HCT116 (cell line): ENCODE data around the gene SYTL4.

Experiments
- CTCF ChIP-seq, 3 experiments: fragments of 200-600 bp in 1 of 3; sonication (generic) in 1 of 3; IDR thresholded peaks in 2 of 3; conservative IDR thresholded peaks in 1 of 3; 2 replicates each; pipeline ENCODE4 v1.5.1; 2012 to 2017; ENCODE audit warnings: low read depth in 2 of 3, low read length in 2 of 3, antibody characterized with exemption in 1 of 3, borderline replicate concordance in 1 of 3, control low read depth in 1 of 3, mild to moderate bottlenecking in 1 of 3, mixed read lengths in 1 of 3, mixed run types in 1 of 3, moderate library complexity in 1 of 3; ENCODE audit not compliant: insufficient read depth in 1 of 3
- ELF1 ChIP-seq: IDR thresholded peaks from 2 replicates; pipeline ENCODE4 v1.6.1; 2012; ENCODE audit warnings: low read depth, borderline replicate concordance
- EZH2 ChIP-seq: fragments of 200-600 bp; sonication (generic); IDR thresholded peaks from 2 replicates; pipeline ENCODE4 v1.6.1; 2017; ENCODE audit warnings: antibody characterized with exemption, mixed run types
- POLR2A ChIP-seq: IDR thresholded peaks from 2 replicates; pipeline ENCODE4 v1.7.0; 2011; ENCODE audit warnings: borderline replicate concordance; ENCODE audit not compliant: insufficient read depth, insufficient read length; ENCODE audit errors: extremely low read depth
- POLR2AphosphoS5 ChIP-seq: IDR thresholded peaks from 2 replicates; pipeline ENCODE4 v1.6.1; 2011; ENCODE audit warnings: mild to moderate bottlenecking, low read depth, low read length, moderate library complexity
- SIN3A ChIP-seq: IDR thresholded peaks from 2 replicates; pipeline ENCODE4 v1.6.1; 2012; ENCODE audit warnings: low read depth
- TF ChIP-seq, protein P1 (sequence below): IDR thresholded peaks from 2 replicates; pipeline ENCODE4 v1.6.1; 2012
- TF ChIP-seq, protein P2 (sequence below): IDR thresholded peaks from 2 replicates; pipeline ENCODE4 v1.6.1; 2011; ENCODE audit warnings: mild to moderate bottlenecking, low read length, moderate library complexity; ENCODE audit not compliant: insufficient replicate concordance; ENCODE audit errors: extremely low read depth

DNA sequence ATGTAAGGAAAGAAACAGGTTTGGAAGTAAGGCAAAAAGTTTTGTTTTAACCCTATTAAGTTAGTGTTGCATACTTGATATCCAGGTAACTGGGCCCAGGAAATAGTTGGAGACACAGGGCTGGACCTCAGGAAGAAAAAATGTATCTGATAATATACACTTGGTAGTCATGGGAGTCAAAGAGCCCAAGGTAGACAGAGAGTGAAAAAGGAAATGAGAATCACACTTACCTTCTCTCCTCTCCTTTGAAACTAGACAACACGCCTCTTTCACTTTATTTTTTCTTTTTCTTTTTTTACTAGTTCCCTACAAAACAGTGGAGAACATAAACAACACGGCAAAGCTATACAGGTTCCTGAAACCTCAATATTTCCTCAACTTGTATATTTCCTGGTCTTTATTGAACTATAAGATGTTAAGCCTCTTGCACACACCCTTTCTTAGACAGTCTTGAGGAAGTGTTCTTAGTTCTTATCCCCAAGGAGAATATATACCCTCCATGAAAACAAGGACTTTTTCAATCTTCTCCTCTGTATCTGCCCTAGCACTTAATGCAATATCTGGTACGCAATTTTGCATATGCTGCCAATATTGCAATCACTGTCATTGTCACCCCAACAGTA is 27.2 kb downstream of the SYTL4 start:
- no peak for TF ChIP-seq POLR2A
- no peak for TF ChIP-seq CTCF (IDR thresholded peaks at IDR 0.05 in 2 of 3, conservative IDR thresholded peaks at IDR 0.05 in 1 of 3; ENCODE audit: borderline replicate concordance in 1 of 3, insufficient read depth in 1 of 3, low read depth in 2 of 3, low read length in 2 of 3)
- no peak for TF ChIP-seq ELF1
- TF ChIP-seq, protein P1, sequence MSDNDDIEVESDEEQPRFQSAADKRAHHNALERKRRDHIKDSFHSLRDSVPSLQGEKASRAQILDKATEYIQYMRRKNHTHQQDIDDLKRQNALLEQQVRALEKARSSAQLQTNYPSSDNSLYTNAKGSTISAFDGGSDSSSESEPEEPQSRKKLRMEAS = no peak
- no peak for TF ChIP-seq POLR2AphosphoS5
- TF ChIP-seq, protein P2, sequence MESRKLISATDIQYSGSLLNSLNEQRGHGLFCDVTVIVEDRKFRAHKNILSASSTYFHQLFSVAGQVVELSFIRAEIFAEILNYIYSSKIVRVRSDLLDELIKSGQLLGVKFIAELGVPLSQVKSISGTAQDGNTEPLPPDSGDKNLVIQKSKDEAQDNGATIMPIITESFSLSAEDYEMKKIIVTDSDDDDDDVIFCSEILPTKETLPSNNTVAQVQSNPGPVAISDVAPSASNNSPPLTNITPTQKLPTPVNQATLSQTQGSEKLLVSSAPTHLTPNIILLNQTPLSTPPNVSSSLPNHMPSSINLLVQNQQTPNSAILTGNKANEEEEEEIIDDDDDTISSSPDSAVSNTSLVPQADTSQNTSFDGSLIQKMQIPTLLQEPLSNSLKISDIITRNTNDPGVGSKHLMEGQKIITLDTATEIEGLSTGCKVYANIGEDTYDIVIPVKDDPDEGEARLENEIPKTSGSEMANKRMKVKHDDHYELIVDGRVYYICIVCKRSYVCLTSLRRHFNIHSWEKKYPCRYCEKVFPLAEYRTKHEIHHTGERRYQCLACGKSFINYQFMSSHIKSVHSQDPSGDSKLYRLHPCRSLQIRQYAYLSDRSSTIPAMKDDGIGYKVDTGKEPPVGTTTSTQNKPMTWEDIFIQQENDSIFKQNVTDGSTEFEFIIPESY = no peak
- no peak for TF ChIP-seq EZH2
- no peak for TF ChIP-seq SIN3A
